ENCODE measurements around the gene SLC26A9.

SLC26A9 gene

GRCh38 chr1:205948039-205948438 is 4.8 kb upstream of the SLC26A9 start:
- no peak for DNase-seq

GRCh38 chr1:205947024-205947423 is 3.8 kb upstream of the SLC26A9 start:
- no peak for DNase-seq

GRCh38 chr1:205945069-205945468 is 1.8 kb upstream of the SLC26A9 start:
- DNase-seq = no peak

GRCh38 chr1:205944525-205944924 is 1.3 kb upstream of the SLC26A9 start:
- no peak for DNase-seq

GRCh38 chr1:205942631-205943159 is 561 bp downstream of the SLC26A9 start:
- no peak for DNase-seq

- no peak for DNase-seq
Observed at GRCh38 chr1:205940710-205941109, 2.5 kb downstream of the SLC26A9 start.

- no peak for DNase-seq
Observed at GRCh38 chr1:205939690-205940330, 3.4 kb downstream of the SLC26A9 start.

GRCh38 chr1:205938682-205939081 is 4.6 kb downstream of the SLC26A9 start:
- no peak for DNase-seq

GRCh38 chr1:205936846-205937586 is 6.2 kb downstream of the SLC26A9 start:
- no peak for DNase-seq

GRCh38 chr1:205936311-205936710 is 6.9 kb downstream of the SLC26A9 start:
- DNase-seq = no peak

GRCh38 chr1:205935869-205936268 is 7.4 kb downstream of the SLC26A9 start:
- DNase-seq = no peak

- no peak for DNase-seq
Observed at GRCh38 chr1:205934788-205935187, 8.5 kb downstream of the SLC26A9 start.

GRCh38 chr1:205933671-205934618 is 9.3 kb downstream of the SLC26A9 start:
- DNase-seq = no peak

GRCh38 chr1:205932776-205933175 is 10.5 kb downstream of the SLC26A9 start:
- DNase-seq = no peak

- no peak for DNase-seq
Observed at GRCh38 chr1:205930799-205931281, 12.4 kb downstream of the SLC26A9 start.

GRCh38 chr1:205930195-205930577 is 13.1 kb downstream of the SLC26A9 start:
- DNase-seq = no peak

GRCh38 chr1:205929496-205930194 is 13.6 kb downstream of the SLC26A9 start:
- DNase-seq = no peak

- no peak for DNase-seq
Observed at GRCh38 chr1:205928317-205928716, 14.9 kb downstream of the SLC26A9 start.

GRCh38 chr1:205927676-205928075 is 15.6 kb downstream of the SLC26A9 start:
- no peak for DNase-seq

GRCh38 chr1:205927247-205927646 is 16.0 kb downstream of the SLC26A9 start:
- DNase-seq = no peak

GRCh38 chr1:205926636-205927035 is 16.6 kb downstream of the SLC26A9 start:
- no peak for DNase-seq

- no peak for DNase-seq
Observed at GRCh38 chr1:205926213-205926612, 17.0 kb downstream of the SLC26A9 start.
